Measurements from ENCODE around the gene FAM219A. TPM values are rescaled to one million over a fixed set of nuclear protein-coding genes. Genes with fewer than 3 reads are reported as not detected.

The FAM219A gene
- total and polyA plus RNA-seq, 2 experiments from 2014 or later, result 9.5 to 15.0 TPM

DNA sequence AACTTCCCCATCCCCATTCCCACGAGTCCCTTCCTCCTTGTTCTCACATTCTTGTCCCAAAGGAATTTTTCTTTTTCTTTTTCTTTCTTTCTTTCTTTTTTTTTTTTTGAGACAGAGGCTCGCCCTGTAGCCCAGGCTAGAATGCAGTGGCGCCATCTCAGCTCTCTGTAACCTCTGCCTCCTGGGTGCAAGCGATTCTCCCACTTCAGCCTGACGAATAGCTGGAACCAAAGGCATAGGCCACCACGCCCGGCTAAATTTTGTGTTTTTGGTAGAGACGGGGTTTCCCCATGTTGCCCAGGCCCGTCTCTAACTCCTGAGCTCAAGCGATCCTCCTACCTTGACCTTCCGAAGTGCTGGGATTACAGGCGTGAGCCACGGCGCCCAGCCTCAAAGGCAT is 986 bp upstream of the FAM219A start:
- Histone ChIP-seq H4K20me1 (ENCODE audit: insufficient read depth, poor library complexity, severe bottlenecking) (peaks cover 14% of the 10 kb centered on the region), H2AFZ (no peak overlapping the region), H3K4me3 (no peak overlapping the region), H3K4me1 (ENCODE audit: insufficient read depth) (peaks cover 3% of the 10 kb centered on the region), H3K9me3 (ENCODE audit: low read depth) (no peaks in the 10 kb centered on the region), H3K9me2 (replicated peaks; ENCODE audit: insufficient read depth) (no peaks in the 10 kb centered on the region), H3K36me3 (replicated peaks; ENCODE audit: insufficient read depth, low read depth) (no peaks in the 10 kb centered on the region), H3K27me3 (no peaks in the 10 kb centered on the region), H3K4me2 (no peak overlapping the region), H3K79me2 (peaks cover 34% of the 10 kb centered on the region), H3K27ac (no peak overlapping the region)
- TF ChIP-seq EZH2 (IDR thresholded peaks at IDR 0.05; ENCODE audit: borderline replicate concordance) (no peak), EZH2phosphoT487 (IDR thresholded peaks at IDR 0.05; ENCODE audit: low read depth, severe bottlenecking, unreplicated experiment) (no peak)
- TF ChIP-seq, protein P1, sequence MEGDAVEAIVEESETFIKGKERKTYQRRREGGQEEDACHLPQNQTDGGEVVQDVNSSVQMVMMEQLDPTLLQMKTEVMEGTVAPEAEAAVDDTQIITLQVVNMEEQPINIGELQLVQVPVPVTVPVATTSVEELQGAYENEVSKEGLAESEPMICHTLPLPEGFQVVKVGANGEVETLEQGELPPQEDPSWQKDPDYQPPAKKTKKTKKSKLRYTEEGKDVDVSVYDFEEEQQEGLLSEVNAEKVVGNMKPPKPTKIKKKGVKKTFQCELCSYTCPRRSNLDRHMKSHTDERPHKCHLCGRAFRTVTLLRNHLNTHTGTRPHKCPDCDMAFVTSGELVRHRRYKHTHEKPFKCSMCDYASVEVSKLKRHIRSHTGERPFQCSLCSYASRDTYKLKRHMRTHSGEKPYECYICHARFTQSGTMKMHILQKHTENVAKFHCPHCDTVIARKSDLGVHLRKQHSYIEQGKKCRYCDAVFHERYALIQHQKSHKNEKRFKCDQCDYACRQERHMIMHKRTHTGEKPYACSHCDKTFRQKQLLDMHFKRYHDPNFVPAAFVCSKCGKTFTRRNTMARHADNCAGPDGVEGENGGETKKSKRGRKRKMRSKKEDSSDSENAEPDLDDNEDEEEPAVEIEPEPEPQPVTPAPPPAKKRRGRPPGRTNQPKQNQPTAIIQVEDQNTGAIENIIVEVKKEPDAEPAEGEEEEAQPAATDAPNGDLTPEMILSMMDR (IDR thresholded peaks at IDR 0.05; ENCODE audit: poor library complexity), result no peak
- WGBS (ENCODE audit: low lambda C conversion rate, missing lambda C conversion rate), result 88% methylated on average over 14 of the region's 14 CpGs
- DNase-seq (ENCODE audit: low spot score), result no peak

DNA sequence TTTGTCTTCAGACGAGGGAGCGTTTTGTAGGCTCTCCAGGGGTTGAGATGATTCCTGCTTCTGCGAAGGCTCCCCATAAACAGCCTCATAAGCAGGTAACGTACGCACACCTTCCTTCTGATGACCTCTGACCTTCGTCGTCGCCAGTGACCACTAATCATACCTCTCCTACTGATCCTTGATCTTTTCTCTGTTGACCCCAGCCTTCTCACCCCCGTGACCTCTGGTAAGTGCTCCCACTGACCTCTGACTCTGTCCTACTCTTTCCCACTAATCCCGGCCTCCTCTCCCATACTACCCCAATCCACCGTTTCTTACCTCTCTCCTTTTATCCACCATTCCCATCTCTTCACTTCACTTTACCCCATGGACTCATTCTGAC is 580 bp upstream of the FAM219A start:
- Histone ChIP-seq H3K27me3 (no peaks in the 10 kb centered on the region), H3K9me3 (ENCODE audit: low read depth) (no peaks in the 10 kb centered on the region), H3K79me2 (peaks cover 38% of the 10 kb centered on the region), H2AFZ (no peak overlapping the region), H3K27ac (no peak overlapping the region), H3K4me2 (peak overlapping the region; percentile 72), H3K4me1 (ENCODE audit: insufficient read depth) (peaks cover 3% of the 10 kb centered on the region), H3K4me3 (no peak overlapping the region), H3K9me2 (replicated peaks; ENCODE audit: insufficient read depth) (no peaks in the 10 kb centered on the region), H4K20me1 (ENCODE audit: insufficient read depth, poor library complexity, severe bottlenecking) (peaks cover 14% of the 10 kb centered on the region), H3K36me3 (replicated peaks; ENCODE audit: insufficient read depth, low read depth) (no peaks in the 10 kb centered on the region)
- WGBS (ENCODE audit: low lambda C conversion rate, missing lambda C conversion rate), result 22% methylated on average over 11 of the region's 11 CpGs
- TF ChIP-seq, protein P1 (IDR thresholded peaks at IDR 0.05; ENCODE audit: poor library complexity), result no peak
- TF ChIP-seq EZH2phosphoT487 (IDR thresholded peaks at IDR 0.05; ENCODE audit: low read depth, severe bottlenecking, unreplicated experiment) (no peak), EZH2 (IDR thresholded peaks at IDR 0.05; ENCODE audit: borderline replicate concordance) (no peak)
- no peak for DNase-seq (ENCODE audit: low spot score)

DNA sequence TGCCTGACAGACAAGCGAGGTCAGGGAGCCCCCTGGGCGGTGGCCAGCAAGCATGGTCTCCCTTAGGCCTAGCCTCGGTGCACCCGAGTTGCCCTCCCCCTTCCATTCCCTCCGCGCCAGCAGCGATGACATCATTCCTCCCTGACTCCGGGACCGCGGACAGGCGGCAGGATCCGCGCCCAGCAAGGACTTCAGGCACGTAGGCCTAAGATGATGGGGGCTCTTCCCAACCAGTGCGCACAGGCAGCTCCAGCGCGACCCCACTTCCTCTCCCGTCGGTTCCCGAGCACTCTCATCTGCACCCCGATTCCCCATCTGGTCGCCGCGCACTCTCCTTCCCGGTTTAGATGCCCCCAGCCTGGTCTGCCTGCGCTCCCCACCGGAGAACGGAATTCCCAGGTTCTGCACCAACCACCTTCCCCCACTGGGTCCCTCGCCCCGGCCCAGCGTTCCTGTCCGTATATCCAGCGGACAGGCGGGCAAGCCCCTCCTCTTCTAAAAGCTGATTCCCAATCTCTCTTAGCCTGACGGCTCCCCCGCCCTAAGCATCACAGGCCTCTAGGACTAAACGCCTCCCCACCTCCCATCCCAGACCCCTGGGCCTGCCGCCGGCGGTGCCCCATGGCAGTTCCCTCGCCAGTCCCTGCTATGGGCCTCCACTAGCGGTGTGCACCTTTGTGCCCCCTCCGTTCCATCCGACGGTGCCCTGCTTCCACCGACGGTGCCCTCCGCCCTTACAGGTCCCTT is 931 bp downstream of the FAM219A start:
- Histone ChIP-seq H3K4me2 (peak overlapping the region; percentile 96), H4K20me1 (ENCODE audit: insufficient read depth, poor library complexity, severe bottlenecking) (peaks cover 20% of the 10 kb centered on the region), H3K36me3 (replicated peaks; ENCODE audit: insufficient read depth, low read depth) (no peaks in the 10 kb centered on the region), H3K27me3 (no peaks in the 10 kb centered on the region), H3K9me2 (replicated peaks; ENCODE audit: insufficient read depth) (no peaks in the 10 kb centered on the region), H3K79me2 (peaks cover 39% of the 10 kb centered on the region), H2AFZ (peak overlapping the region; percentile 72), H3K4me1 (ENCODE audit: insufficient read depth) (peaks cover 3% of the 10 kb centered on the region), H3K27ac (peak overlapping the region; percentile 53), H3K4me3 (peak overlapping the region; percentile 89), H3K9me3 (ENCODE audit: low read depth) (no peaks in the 10 kb centered on the region)
- DNase-seq (ENCODE audit: low spot score), result peak; percentile 84
- 2% methylated on average over 44 of the region's 48 CpGs for WGBS (ENCODE audit: low lambda C conversion rate, missing lambda C conversion rate)
- TF ChIP-seq EZH2 (IDR thresholded peaks at IDR 0.05; ENCODE audit: borderline replicate concordance) (no peak), EZH2phosphoT487 (IDR thresholded peaks at IDR 0.05; ENCODE audit: low read depth, severe bottlenecking, unreplicated experiment) (no peak)
- TF ChIP-seq, protein P1 (IDR thresholded peaks at IDR 0.05; ENCODE audit: poor library complexity), result no peak

Measured in hepatocyte (in vitro differentiated cells).